H9 (cell line): Measurements from ENCODE around the gene ZER1. TPM values are rescaled to one million over a fixed set of nuclear protein-coding genes. Genes with fewer than 3 reads are reported as not detected.

Source experiments
- DNase-seq: peaks from one replicate; pipeline ENCODE4 v3.0.0-alpha.2; 2017
- H2AFZ ChIP-seq: one replicate; pipeline ENCODE4 v1.6.1; 2013; ENCODE audit warnings: mild to moderate bottlenecking, low read length, control low read depth, moderate library complexity
- H2AK5ac ChIP-seq: 2 replicates; pipeline ENCODE4 v1.6.1; 2013; ENCODE audit warnings: low read length, control low read depth, mixed read lengths; ENCODE audit not compliant: insufficient read length
- H2BK120ac ChIP-seq: one replicate; pipeline ENCODE4 v1.6.1; 2013; ENCODE audit warnings: low read depth, mild to moderate bottlenecking, low read length, control low read depth, inconsistent platforms; ENCODE audit not compliant: poor library complexity, severe bottlenecking
- H2BK12ac ChIP-seq: 2 replicates; pipeline ENCODE4 v1.6.1; 2013; ENCODE audit warnings: low read length, control low read depth, mixed read lengths, low read depth; ENCODE audit not compliant: insufficient read length
- H2BK15ac ChIP-seq: 2 replicates; pipeline ENCODE4 v1.6.1; 2013; ENCODE audit warnings: low read depth, low read length, control low read depth
- H2BK20ac ChIP-seq: one replicate; pipeline ENCODE4 v1.6.1; 2013; ENCODE audit warnings: low read depth, mild to moderate bottlenecking, low read length, control low read depth, inconsistent platforms; ENCODE audit not compliant: poor library complexity, severe bottlenecking
- H2BK5ac ChIP-seq: 2 replicates; pipeline ENCODE4 v1.6.1; 2013; ENCODE audit warnings: low read length, control low read depth, mixed read lengths; ENCODE audit not compliant: insufficient read length
- H3K14ac ChIP-seq: 2 replicates; pipeline ENCODE4 v1.6.1; 2013; ENCODE audit warnings: low read length, control low read depth; ENCODE audit not compliant: insufficient read depth
- H3K18ac ChIP-seq: 2 replicates; pipeline ENCODE4 v1.6.1; 2013; ENCODE audit warnings: low read depth, mild to moderate bottlenecking, mixed read lengths, low read length, control low read depth; ENCODE audit not compliant: insufficient read length
- H3K23ac ChIP-seq: 2 replicates; pipeline ENCODE4 v1.6.1; 2013; ENCODE audit warnings: low read length, control low read depth, mixed read lengths, low read depth; ENCODE audit not compliant: insufficient read length
- H3K23me2 ChIP-seq: 2 replicates; pipeline ENCODE4 v1.6.1; 2013; ENCODE audit warnings: low read depth, mild to moderate bottlenecking, mixed read lengths, low read length, control low read depth; ENCODE audit not compliant: insufficient read length, poor library complexity, severe bottlenecking
- H3K27ac ChIP-seq: 2 replicates; pipeline ENCODE4 v1.5.1; 2013; ENCODE audit warnings: low read length, control low read depth, mixed read lengths, low read depth; ENCODE audit not compliant: insufficient read length
- H3K27me3 ChIP-seq: 2 replicates; pipeline ENCODE4 v1.6.1; 2013; ENCODE audit warnings: low read length, control low read depth, inconsistent platforms; ENCODE audit not compliant: insufficient read depth
- H3K4ac ChIP-seq: 2 replicates; pipeline ENCODE4 v1.6.1; 2013; ENCODE audit warnings: low read depth, mild to moderate bottlenecking, control low read depth, inconsistent platforms, low read length, moderate library complexity
- H3K4me1 ChIP-seq: 2 replicates; pipeline ENCODE4 v1.6.1; 2013; ENCODE audit warnings: low read length, control low read depth, inconsistent platforms; ENCODE audit not compliant: insufficient read depth
- H3K4me2 ChIP-seq: 2 replicates; pipeline ENCODE4 v1.6.1; 2013; ENCODE audit warnings: low read length, control low read depth, mixed read lengths; ENCODE audit not compliant: insufficient read length, insufficient read depth
- H3K56ac ChIP-seq: 2 replicates; pipeline ENCODE4 v1.6.1; 2013; ENCODE audit warnings: low read depth, mild to moderate bottlenecking, mixed read lengths, low read length, control low read depth; ENCODE audit not compliant: insufficient read length
- H3K79me1 ChIP-seq: 2 replicates; pipeline ENCODE4 v1.6.1; 2013; ENCODE audit warnings: low read depth, mild to moderate bottlenecking, moderate library complexity, low read length, control low read depth, inconsistent platforms; ENCODE audit not compliant: insufficient read depth, poor library complexity, severe bottlenecking
- H3K79me2 ChIP-seq: 2 replicates; pipeline ENCODE4 v1.6.1; 2013; ENCODE audit warnings: low read length, control low read depth, inconsistent platforms; ENCODE audit not compliant: insufficient read depth
- H3K9ac ChIP-seq: 2 replicates; pipeline ENCODE4 v1.6.1; 2013; ENCODE audit warnings: low read length, control low read depth, mixed read lengths; ENCODE audit not compliant: insufficient read length; ENCODE audit errors: extremely low read depth
- H3K9me3 ChIP-seq: one replicate; pipeline ENCODE4 v1.6.1; 2013; ENCODE audit warnings: low read depth, low read length, inconsistent platforms; ENCODE audit not compliant: control insufficient read depth
- H3T11ph ChIP-seq: one replicate; pipeline ENCODE4 v1.6.1; 2013; ENCODE audit warnings: mild to moderate bottlenecking, low read length, control low read depth, inconsistent platforms
- H4K20me1 ChIP-seq: one replicate; pipeline ENCODE4 v1.6.1; 2013; ENCODE audit not compliant: control insufficient read depth, insufficient read length, insufficient read depth
- H4K5ac ChIP-seq: 2 replicates; pipeline ENCODE4 v1.6.1; 2013; ENCODE audit warnings: low read depth, mild to moderate bottlenecking, mixed read lengths, low read length, control low read depth; ENCODE audit not compliant: insufficient read length
- H4K8ac ChIP-seq: replicated peaks from 2 replicates; pipeline ENCODE4 v1.6.1; 2013; ENCODE audit warnings: low read length, control low read depth, mixed read lengths, low read depth; ENCODE audit not compliant: insufficient read length
- H4K91ac ChIP-seq: 2 replicates; pipeline ENCODE4 v1.6.1; 2013; ENCODE audit warnings: low read depth, mild to moderate bottlenecking, moderate library complexity, mixed read lengths, low read length, control low read depth; ENCODE audit not compliant: insufficient read length
- H3K27ac Mint-ChIP-seq, 3 experiments: 2 replicates in 2 of 3; 3 replicates in 1 of 3; pipeline ENCODE4 v1.8.0; 2020 to 2021; ENCODE audit warnings: mixed read lengths in 3 of 3, mild to moderate bottlenecking in 1 of 3, moderate library complexity in 1 of 3
- H3K27me3 Mint-ChIP-seq: 2 replicates; pipeline ENCODE4 v1.8.0; 2021; ENCODE audit warnings: low read depth, mild to moderate bottlenecking, moderate library complexity, mixed read lengths
- H3K36me3 Mint-ChIP-seq, 3 experiments: 2 replicates in 2 of 3; 3 replicates in 1 of 3; pipeline ENCODE4 v1.8.0; 2020 to 2021; ENCODE audit warnings: low read depth in 3 of 3, mixed read lengths in 3 of 3; ENCODE audit not compliant: insufficient read depth in 1 of 3
- H3K4me1 Mint-ChIP-seq, 2 experiments: 2 replicates each; pipeline ENCODE4 v1.8.0; 2020; ENCODE audit warnings: mixed read lengths in 2 of 2
- H3K4me3 Mint-ChIP-seq, 2 experiments: 2 replicates in 1 of 2; 3 replicates in 1 of 2; pipeline ENCODE4 v1.8.0; 2020 to 2021; ENCODE audit warnings: mild to moderate bottlenecking in 2 of 2, mixed read lengths in 2 of 2, moderate library complexity in 1 of 2
- H3K9me3 Mint-ChIP-seq, 2 experiments: 2 replicates in 1 of 2; 3 replicates in 1 of 2; pipeline ENCODE4 v1.8.0; 2020; ENCODE audit warnings: mild to moderate bottlenecking in 2 of 2, mixed read lengths in 2 of 2, moderate library complexity in 1 of 2
- CTCF ChIP-seq: fragments of 200-600 bp; sonication (generic); conservative IDR thresholded peaks from 3 replicates; pipeline ENCODE4 v1.8.0; 2021; ENCODE audit warnings: antibody characterized with exemption, mild to moderate bottlenecking
- WGBS: extraction: QIAGEN DNeasy Blood & Tissue Kit; methylation state at CpG from one replicate; pipeline ENCODE4 v1.1.7; 2013; ENCODE audit warnings: missing lambda C conversion rate, low lambda C conversion rate, mixed read lengths; ENCODE audit not compliant: insufficient read length; ENCODE audit errors: extremely low coverage; 5-methylcytosine and 5-hydroxymethylcytosine counted together
- total RNA-seq: library from RNA; stranded (reverse); gene quantifications from 2 replicates; pipeline ENCODE4 v1.2.1, GENCODE V29; 2021

ZER1 gene
- total RNA-seq, 1 experiment from 2014 or later, result 24.2 TPM

GRCh38 chr9:128714586-128715435 is 56.9 kb downstream of the ZER1 start:
- Histone ChIP-seq H3K79me1 (no peaks in the 10 kb centered on the region), H2BK12ac (no peak overlapping the region), H2BK5ac (no peak overlapping the region), H4K91ac (no peak overlapping the region), H2BK20ac (no peak overlapping the region), H3K14ac (no peak overlapping the region), H3K79me2 (no peaks in the 10 kb centered on the region), H3K23me2 (no peaks in the 10 kb centered on the region), H2AFZ (no peak overlapping the region), H3T11ph (no peak overlapping the region), H4K8ac (no peak overlapping the region), H3K27ac (no peak overlapping the region), H2AK5ac (no peak overlapping the region), H3K18ac (no peak overlapping the region), H4K5ac (no peak overlapping the region), H4K20me1 (no peaks in the 10 kb centered on the region), H3K27me3 (no peaks in the 10 kb centered on the region), H3K4me1 (no peaks in the 10 kb centered on the region), H2BK15ac (no peak overlapping the region), H2BK120ac (no peak overlapping the region), H3K23ac (no peak overlapping the region), H3K9me3 (no peaks in the 10 kb centered on the region), H3K4ac (no peak overlapping the region), H3K9ac (no peak overlapping the region), H3K4me2 (no peak overlapping the region), H3K56ac (no peak overlapping the region)
- Mint-ChIP-seq H3K9me3 (no peaks in the 10 kb centered on the region), H3K4me1 (no peaks in the 10 kb centered on the region), H3K27ac (no peak overlapping the region), H3K36me3 (peaks cover 8 to 39% (median 27%) of the 10 kb centered on the region in 3 experiments; a peak in 6 of 7 replicates), H3K27me3 (no peaks in the 10 kb centered on the region), H3K4me3 (no peak overlapping the region)
- no CpG with 5 or more reads among the region's 24 CpGs for WGBS
- DNase-seq, result peak; percentile 20
- no peak for TF ChIP-seq CTCF
